Uterus (tissue), 4 donors: Measurements from ENCODE around the gene IGFALS. TPM values are rescaled to one million over a fixed set of nuclear protein-coding genes. Genes with fewer than 3 reads are reported as not detected.

Experiments
- DNase-seq, 2 donors: peaks; one replicate each; pipeline ENCODE4 v3.0.0-alpha.2; 2019 to 2020
- H3K27ac ChIP-seq, 2 donors: fragments of 200-600 bp; sonication (generic); 1 replicate in 1 of 2; 2 replicates in 1 of 2; pipeline ENCODE4 v1.5.1; 2016 to 2018
- H3K27me3 ChIP-seq, 2 donors: fragments of 200-600 bp; sonication (generic); one replicate each; pipeline ENCODE4 v1.5.1; 2018 to 2019; ENCODE audit warnings: control low read depth in 1 of 2
- H3K36me3 ChIP-seq, 2 donors: fragments of 200-600 bp; sonication (generic); one replicate each; pipeline ENCODE4 v1.5.1; 2019; ENCODE audit warnings: control low read depth in 1 of 2
- H3K4me1 ChIP-seq, 2 donors: fragments of 200-600 bp; sonication (generic); one replicate each; pipeline ENCODE4 v1.5.1; 2018 to 2019; ENCODE audit warnings: control low read depth in 1 of 2
- H3K4me3 ChIP-seq, 2 donors: fragments of 200-600 bp; sonication (generic); 1 replicate in 1 of 2; 2 replicates in 1 of 2; pipeline ENCODE4 v1.5.1; 2018 to 2019; ENCODE audit warnings: mild to moderate bottlenecking in 1 of 2
- H3K9me3 ChIP-seq, 2 donors: fragments of 200-600 bp; sonication (generic); one replicate each; pipeline ENCODE4 v1.5.1; 2019; ENCODE audit warnings: control low read depth in 1 of 2
- CTCF ChIP-seq, 4 experiments: fragments of 200-600 bp in 2 of 4; fragments of 450-650 bp in 2 of 4; sonication (generic) in 2 of 4; IDR thresholded peaks; one replicate each; pipeline ENCODE4 v1.5.1; 2016 to 2019; ENCODE audit warnings: antibody characterized with exemption in 4 of 4, mild to moderate bottlenecking in 2 of 4, moderate library complexity in 1 of 4
- POLR2A ChIP-seq, 2 donors: fragments of 450-650 bp; IDR thresholded peaks; one replicate each; pipeline ENCODE4 v1.6.1; 2016; ENCODE audit warnings: antibody characterized with exemption in 2 of 2, mild to moderate bottlenecking in 1 of 2, moderate library complexity in 1 of 2
- intact Hi-C: fragments of 100-400 bp; cut with DNase I; formaldehyde crosslinking; loops from one replicate; pipeline ENCODE4 v1.15.1; 2023; ENCODE audit warnings: low total_unique reads
- total RNA-seq, 4 donors: library from RNA; depleted of rRNA in 3 of 4; stranded (reverse); fragments of >200 nt in 3 of 4; gene quantifications; one replicate each; pipeline versions ENCODE4 v1.1.0 to v1.2.4, GENCODE V29; 2014 to 2023
- donor health status: DM: yes; HTN: yes; CAD: no.

Gene IGFALS
- total RNA-seq, 4 donors from 2014 or later, result 0.49 to 1.2 TPM; not detected in 2

- Histone ChIP-seq H3K9me3 (no peaks in the 10 kb centered on the region), H3K27ac (no peak overlapping the region), H3K4me3 (no peak overlapping the region), H3K4me1 (peaks cover 0 to 9% of the 10 kb centered on the region in 2 donors), H3K27me3 (no peaks in the 10 kb centered on the region), H3K36me3 (no peaks in the 10 kb centered on the region)
- intact Hi-C loops, result no loop called here
- TF ChIP-seq POLR2A (IDR thresholded peaks at IDR 0.05) (no peak), CTCF (IDR thresholded peaks at IDR 0.05) (no peak)
- no peak for DNase-seq
These were observed 27.4 kb upstream of the IGFALS start for GRCh38 chr16:1820946-1821290.

- Histone ChIP-seq H3K36me3 (no peaks in the 10 kb centered on the region), H3K4me1 (peaks cover 0 to 3% of the 10 kb centered on the region in 2 donors), H3K9me3 (no peaks in the 10 kb centered on the region), H3K27me3 (no peaks in the 10 kb centered on the region), H3K27ac (no peak overlapping the region), H3K4me3 (no peak overlapping the region)
- intact Hi-C loops, result no loop called here
- no peak for TF ChIP-seq POLR2A (IDR thresholded peaks at IDR 0.05)
- TF ChIP-seq CTCF (IDR thresholded peaks at IDR 0.05), result no peak
- no peak for DNase-seq
These were observed 26.8 kb upstream of the IGFALS start for GRCh38 chr16:1820096-1820945.

- Histone ChIP-seq H3K27ac (no peak overlapping the region), H3K4me1 (no peaks in the 10 kb centered on the region), H3K36me3 (no peaks in the 10 kb centered on the region), H3K9me3 (no peaks in the 10 kb centered on the region), H3K27me3 (no peaks in the 10 kb centered on the region), H3K4me3 (no peak overlapping the region)
- intact Hi-C loops, result no loop called here
- DNase-seq, result no peak
- TF ChIP-seq POLR2A (IDR thresholded peaks at IDR 0.05), result no peak
- TF ChIP-seq CTCF (IDR thresholded peaks at IDR 0.05), result no peak
These were observed 26.1 kb upstream of the IGFALS start for GRCh38 chr16:1819611-1820010.

- no peak overlapping the region for H3K27ac ChIP-seq
- no peaks in the 10 kb centered on the region for H3K9me3 ChIP-seq
- no peaks in the 10 kb centered on the region for H3K27me3 ChIP-seq
- H3K36me3 ChIP-seq, result no peaks in the 10 kb centered on the region
- no peak for DNase-seq
- no peak overlapping the region for H3K4me3 ChIP-seq
- TF ChIP-seq POLR2A (IDR thresholded peaks at IDR 0.05), result no peak
- intact Hi-C loops, result no loop called here
- no peaks in the 10 kb centered on the region for H3K4me1 ChIP-seq
These were observed 25.5 kb upstream of the IGFALS start for GRCh38 chr16:1818873-1819525.

GRCh38 chr16:1818204-1818872 is 24.8 kb upstream of the IGFALS start:
- H3K27me3 ChIP-seq, result no peaks in the 10 kb centered on the region
- no peak for DNase-seq
- no peak overlapping the region for H3K4me3 ChIP-seq
- H3K9me3 ChIP-seq, result no peaks in the 10 kb centered on the region
- no peaks in the 10 kb centered on the region for H3K36me3 ChIP-seq
- intact Hi-C loops, result no loop called here
- no peak overlapping the region for H3K27ac ChIP-seq
- H3K4me1 ChIP-seq, result no peaks in the 10 kb centered on the region
- TF ChIP-seq CTCF (IDR thresholded peaks at IDR 0.05) (no peak), POLR2A (IDR thresholded peaks at IDR 0.05) (no peak)
